Measurements from ENCODE around the gene PHF20. TPM values are rescaled to one million over a fixed set of nuclear protein-coding genes. Genes with fewer than 3 reads are reported as not detected.
A peak's percentile ranks its signal among the peaks of the same experiment; 100 is the strongest.

PHF20 gene
- total RNA-seq, 2 experiments from 2014 or later: 39.8 to 46.0 TPM

GRCh38 chr20:35902545-35902941, 130.7 kb downstream of the PHF20 start:
- Mint-ChIP-seq H3K4me3 (no peak overlapping the region), H3K27me3 (ENCODE audit: low read depth) (no peaks in the 10 kb centered on the region), H3K9me3 (no peaks in the 10 kb centered on the region), H3K27ac (no peak overlapping the region), H3K36me3 (ENCODE audit: low read depth) (peaks cover 7% of the 10 kb centered on the region), H3K4me1 (ENCODE audit: low read depth) (peaks cover 10% of the 10 kb centered on the region)
- intact Hi-C loops (cut with micrococcal nuclease): no loop called here
- CTCF ChIA-PET: interaction anchor here (0.5 to 0.6 kb wide), 2 partner anchors 52 to 148 kb away, joined by 3 to 4 read pairs; partner anchors contain the start of gene SCAND1
- no peak for DNase-seq

GRCh38 chr20:35903843-35904242, 132.0 kb downstream of the PHF20 start:
- peaks cover 9% of the 10 kb centered on the region for H3K36me3 Mint-ChIP-seq (ENCODE audit: low read depth)
- CTCF ChIA-PET: no interaction called here
- H3K9me3 Mint-ChIP-seq: no peaks in the 10 kb centered on the region
- DNase-seq: no peak
- H3K4me3 Mint-ChIP-seq: no peak overlapping the region
- H3K27me3 Mint-ChIP-seq (ENCODE audit: low read depth): no peaks in the 10 kb centered on the region
- intact Hi-C loops (cut with micrococcal nuclease): no loop called here
- peaks cover 23% of the 10 kb centered on the region for H3K4me1 Mint-ChIP-seq (ENCODE audit: low read depth)
- no peak overlapping the region for H3K27ac Mint-ChIP-seq

- intact Hi-C loops (cut with micrococcal nuclease): no loop called here
- Mint-ChIP-seq H3K27me3 (ENCODE audit: low read depth) (no peaks in the 10 kb centered on the region), H3K9me3 (no peaks in the 10 kb centered on the region), H3K4me1 (ENCODE audit: low read depth) (peaks cover 35% of the 10 kb centered on the region), H3K36me3 (ENCODE audit: low read depth) (peaks cover 9% of the 10 kb centered on the region), H3K27ac (no peak overlapping the region), H3K4me3 (no peak overlapping the region)
- CTCF ChIA-PET: interaction anchor here (0.6 to 0.7 kb wide), 2 partner anchors 42 to 49 kb away, joined by 3 read pairs; partner anchors contain the start of gene SCAND1
- DNase-seq: no peak
Measured at GRCh38 chr20:35904982-35905663, 133.3 kb downstream of the PHF20 start.

- peaks cover 12% of the 10 kb centered on the region for H3K36me3 Mint-ChIP-seq (ENCODE audit: low read depth)
- no peak for DNase-seq
- CTCF ChIA-PET: interaction anchor here (0.7 kb wide), 1 partner anchor 84 kb away, joined by 3 read pairs; no protein-coding TSS in a partner anchor
- H3K4me1 Mint-ChIP-seq (ENCODE audit: low read depth): peaks cover 35% of the 10 kb centered on the region
- no peak overlapping the region for H3K27ac Mint-ChIP-seq
- H3K9me3 Mint-ChIP-seq: no peaks in the 10 kb centered on the region
- no peak overlapping the region for H3K4me3 Mint-ChIP-seq
- intact Hi-C loops (cut with micrococcal nuclease): no loop called here
- no peaks in the 10 kb centered on the region for H3K27me3 Mint-ChIP-seq (ENCODE audit: low read depth)
Measured at GRCh38 chr20:35907017-35907701, 135.3 kb downstream of the PHF20 start.

GRCh38 chr20:35908007-35908406, 136.2 kb downstream of the PHF20 start:
- CTCF ChIA-PET: interaction anchor here (0.6 kb wide), 1 partner anchor 71 kb away, joined by 4 read pairs; no protein-coding TSS in a partner anchor
- H3K4me1 Mint-ChIP-seq (ENCODE audit: low read depth): peaks cover 35% of the 10 kb centered on the region

GRCh38 chr20:35909176-35909575, 137.4 kb downstream of the PHF20 start:
- intact Hi-C loops (cut with micrococcal nuclease): no loop called here
- CTCF ChIA-PET: interaction anchor here (1.2 to 1.4 kb wide), 2 partner anchors 38 to 289 kb away, joined by 4 to 5 read pairs; no protein-coding TSS in a partner anchor
- no peaks in the 10 kb centered on the region for H3K27me3 Mint-ChIP-seq (ENCODE audit: low read depth)
- no peaks in the 10 kb centered on the region for H3K9me3 Mint-ChIP-seq
- H3K4me1 Mint-ChIP-seq (ENCODE audit: low read depth): peaks cover 35% of the 10 kb centered on the region
- no peak for DNase-seq
- no peak overlapping the region for H3K4me3 Mint-ChIP-seq
- peaks cover 19% of the 10 kb centered on the region for H3K36me3 Mint-ChIP-seq (ENCODE audit: low read depth)
- no peak overlapping the region for H3K27ac Mint-ChIP-seq

More at GRCh38 chr20:35908007-35908406, 136.2 kb downstream of the PHF20 start:
- no peak for DNase-seq
- no peak overlapping the region for H3K4me3 Mint-ChIP-seq
- H3K36me3 Mint-ChIP-seq (ENCODE audit: low read depth): peaks cover 17% of the 10 kb centered on the region
- no peaks in the 10 kb centered on the region for H3K9me3 Mint-ChIP-seq
- intact Hi-C loops (cut with micrococcal nuclease): no loop called here
- no peaks in the 10 kb centered on the region for H3K27me3 Mint-ChIP-seq (ENCODE audit: low read depth)
- no peak overlapping the region for H3K27ac Mint-ChIP-seq

GRCh38 chr20:35909796-35910195, 138.0 kb downstream of the PHF20 start:
- no peak for DNase-seq
- intact Hi-C loops (cut with micrococcal nuclease): no loop called here
- Mint-ChIP-seq H3K4me1 (ENCODE audit: low read depth) (peaks cover 34% of the 10 kb centered on the region), H3K9me3 (no peaks in the 10 kb centered on the region), H3K36me3 (ENCODE audit: low read depth) (peaks cover 17% of the 10 kb centered on the region), H3K27me3 (ENCODE audit: low read depth) (no peaks in the 10 kb centered on the region), H3K4me3 (no peak overlapping the region), H3K27ac (no peak overlapping the region)
- CTCF ChIA-PET: interaction anchor here (1.4 kb wide), 1 partner anchor 37 kb away, joined by 5 read pairs; no protein-coding TSS in a partner anchor

- H3K4me1 Mint-ChIP-seq (ENCODE audit: low read depth): peaks cover 29% of the 10 kb centered on the region
Measured at GRCh38 chr20:35910254-35910653, 138.4 kb downstream of the PHF20 start.

GRCh38 chr20:35912881-35913280, 141.1 kb downstream of the PHF20 start:
- Mint-ChIP-seq H3K9me3 (no peaks in the 10 kb centered on the region), H3K27ac (peak overlapping the region; percentile 26), H3K27me3 (ENCODE audit: low read depth) (no peaks in the 10 kb centered on the region), H3K36me3 (ENCODE audit: low read depth) (peaks cover 20% of the 10 kb centered on the region), H3K4me3 (no peak overlapping the region), H3K4me1 (ENCODE audit: low read depth) (peaks cover 24% of the 10 kb centered on the region)
- DNase-seq: no peak
- CTCF ChIA-PET: no interaction called here
- intact Hi-C loops (cut with micrococcal nuclease): no loop called here

More at GRCh38 chr20:35910254-35910653, 138.4 kb downstream of the PHF20 start:
- CTCF ChIA-PET: no interaction called here
- Mint-ChIP-seq H3K27me3 (ENCODE audit: low read depth) (no peaks in the 10 kb centered on the region), H3K36me3 (ENCODE audit: low read depth) (peaks cover 17% of the 10 kb centered on the region), H3K9me3 (no peaks in the 10 kb centered on the region), H3K27ac (no peak overlapping the region), H3K4me3 (no peak overlapping the region)
- DNase-seq: no peak
- intact Hi-C loops (cut with micrococcal nuclease): no loop called here

GRCh38 chr20:35917077-35917476, 145.3 kb downstream of the PHF20 start:
- Mint-ChIP-seq H3K4me3 (no peak overlapping the region), H3K9me3 (no peaks in the 10 kb centered on the region), H3K27me3 (ENCODE audit: low read depth) (no peaks in the 10 kb centered on the region), H3K36me3 (ENCODE audit: low read depth) (peaks cover 25% of the 10 kb centered on the region), H3K27ac (peak overlapping the region; percentile 22), H3K4me1 (ENCODE audit: low read depth) (no peaks in the 10 kb centered on the region)
- no peak for DNase-seq
- CTCF ChIA-PET: no interaction called here
- intact Hi-C loops (cut with micrococcal nuclease): no loop called here

- intact Hi-C loops (cut with micrococcal nuclease): no loop called here
- Mint-ChIP-seq H3K9me3 (no peaks in the 10 kb centered on the region), H3K27me3 (ENCODE audit: low read depth) (no peaks in the 10 kb centered on the region), H3K4me1 (ENCODE audit: low read depth) (no peaks in the 10 kb centered on the region), H3K27ac (no peak overlapping the region), H3K4me3 (no peak overlapping the region), H3K36me3 (ENCODE audit: low read depth) (peaks cover 20% of the 10 kb centered on the region)
- no peak for DNase-seq
- CTCF ChIA-PET: no interaction called here
Measured at GRCh38 chr20:35918021-35918420, 146.2 kb downstream of the PHF20 start.

GRCh38 chr20:35920523-35920922, 148.7 kb downstream of the PHF20 start:
- intact Hi-C loops (cut with micrococcal nuclease): no loop called here
- Mint-ChIP-seq H3K36me3 (ENCODE audit: low read depth) (peaks cover 17% of the 10 kb centered on the region), H3K4me3 (no peak overlapping the region), H3K27ac (no peak overlapping the region), H3K4me1 (ENCODE audit: low read depth) (no peaks in the 10 kb centered on the region), H3K9me3 (no peaks in the 10 kb centered on the region), H3K27me3 (ENCODE audit: low read depth) (no peaks in the 10 kb centered on the region)
- CTCF ChIA-PET: interaction anchor here (0.6 kb wide), 1 partner anchor 575 kb away, joined by 4 read pairs; no protein-coding TSS in a partner anchor
- DNase-seq: no peak

All from activated naive CD4-positive, alpha-beta T cell treated with anti-CD3 and anti-CD28 coated beads for 36 hours (primary cell).